Measurements from ENCODE around the gene TBC1D16. TPM values are rescaled to one million over a fixed set of nuclear protein-coding genes. Genes with fewer than 3 reads are reported as not detected.

TBC1D16 gene
- total RNA-seq, 1 experiment from 2014 or later: 35.9 TPM

DNA sequence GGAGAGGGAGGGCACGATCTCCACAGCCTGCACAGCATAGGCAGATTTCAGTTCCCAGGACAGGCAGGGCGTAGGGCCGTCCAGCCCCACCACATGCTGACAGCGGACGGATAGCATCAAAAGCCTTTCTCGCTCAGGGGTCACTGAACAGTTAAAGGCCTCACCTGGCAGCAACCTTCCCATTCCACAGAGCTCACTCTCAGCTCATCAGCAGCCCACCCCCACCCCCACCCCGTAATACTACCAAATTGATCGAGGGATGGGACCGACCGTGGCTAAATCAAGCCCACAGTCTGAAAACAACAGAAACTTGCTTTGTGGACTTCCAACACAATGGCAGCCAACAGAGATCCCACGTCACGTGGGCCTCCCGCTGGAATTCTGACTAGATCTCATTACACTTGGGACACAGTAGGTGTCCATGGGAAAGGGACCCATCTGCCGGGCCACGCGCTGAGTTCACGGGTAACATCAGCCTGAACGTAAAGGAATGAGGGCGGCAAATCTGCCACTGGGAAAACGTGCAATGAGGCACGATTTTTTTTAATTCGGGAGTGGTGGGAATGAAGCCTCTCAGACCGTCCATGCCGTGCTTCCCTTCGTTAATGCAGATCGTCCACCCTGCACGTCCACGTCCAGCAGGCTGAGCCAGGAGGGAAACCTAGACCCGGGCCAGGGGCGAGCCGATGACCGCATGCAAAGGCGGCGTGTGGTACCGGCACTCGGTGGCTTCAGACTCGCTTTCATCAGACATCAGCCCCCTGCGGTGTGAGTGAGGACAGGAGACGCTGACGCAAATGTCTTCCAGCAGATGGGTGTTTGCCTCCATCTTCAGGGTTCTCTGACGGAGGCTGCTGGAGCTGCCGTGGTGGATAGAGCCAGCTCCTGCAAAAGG is 92.1 kb downstream of the TBC1D16 start:
- Mint-ChIP-seq H3K4me3 (ENCODE audit: low read depth, unreplicated experiment) (no peak overlapping the region), H3K36me3 (ENCODE audit: insufficient read depth, unreplicated experiment) (peaks cover 24% of the 10 kb centered on the region), H3K27ac (ENCODE audit: unreplicated experiment) (no peak overlapping the region), H3K9me3 (ENCODE audit: low read depth, unreplicated experiment) (no peaks in the 10 kb centered on the region), H3K4me1 (ENCODE audit: low read depth, unreplicated experiment) (no peaks in the 10 kb centered on the region), H3K27me3 (ENCODE audit: unreplicated experiment) (no peaks in the 10 kb centered on the region)
- BruUV-seq (replicated peaks): no TSS peak
- CTCF ChIA-PET: no interaction called here
- no peak for DNase-seq
- intact Hi-C loops (cut with micrococcal nuclease; ENCODE audit: unreplicated experiment): no loop called here
- TF ChIP-seq CTCF (IDR thresholded peaks at IDR 0.05; ENCODE audit: unreplicated experiment): no peak

GRCh38 chr17:79942591-79943346 is 92.9 kb downstream of the TBC1D16 start:
- H3K4me1 Mint-ChIP-seq (ENCODE audit: low read depth, unreplicated experiment): no peaks in the 10 kb centered on the region
- H3K4me3 Mint-ChIP-seq (ENCODE audit: low read depth, unreplicated experiment): no peak overlapping the region
- no peak for TF ChIP-seq CTCF (IDR thresholded peaks at IDR 0.05; ENCODE audit: unreplicated experiment)
- H3K36me3 Mint-ChIP-seq (ENCODE audit: insufficient read depth, unreplicated experiment): peaks cover 19% of the 10 kb centered on the region
- no peak for DNase-seq
- intact Hi-C loops (cut with micrococcal nuclease; ENCODE audit: unreplicated experiment): no loop called here
- no peaks in the 10 kb centered on the region for H3K27me3 Mint-ChIP-seq (ENCODE audit: unreplicated experiment)
- no peaks in the 10 kb centered on the region for H3K9me3 Mint-ChIP-seq (ENCODE audit: low read depth, unreplicated experiment)
- no peak overlapping the region for H3K27ac Mint-ChIP-seq (ENCODE audit: unreplicated experiment)
- CTCF ChIA-PET: interaction anchor here (1.2 kb wide), 1 partner anchor 66 kb away, joined by 3 read pairs; no protein-coding TSS in a partner anchor
- BruUV-seq (replicated peaks): no TSS peak

- H3K27ac Mint-ChIP-seq (ENCODE audit: unreplicated experiment): no peak overlapping the region
- no TSS peak for BruUV-seq (replicated peaks)
- DNase-seq: no peak
These were observed 93.7 kb downstream of the TBC1D16 start for GRCh38 chr17:79942011-79942405.

More at GRCh38 chr17:79942011-79942405, 93.7 kb downstream of the TBC1D16 start:
- intact Hi-C loops (cut with micrococcal nuclease; ENCODE audit: unreplicated experiment): no loop called here
- no peak for TF ChIP-seq CTCF (IDR thresholded peaks at IDR 0.05; ENCODE audit: unreplicated experiment)
- H3K36me3 Mint-ChIP-seq (ENCODE audit: insufficient read depth, unreplicated experiment): peaks cover 19% of the 10 kb centered on the region
- CTCF ChIA-PET: interaction anchor here (1.2 kb wide), 1 partner anchor 66 kb away, joined by 3 read pairs; no protein-coding TSS in a partner anchor
- H3K4me3 Mint-ChIP-seq (ENCODE audit: low read depth, unreplicated experiment): no peak overlapping the region
- H3K4me1 Mint-ChIP-seq (ENCODE audit: low read depth, unreplicated experiment): no peaks in the 10 kb centered on the region
- H3K27me3 Mint-ChIP-seq (ENCODE audit: unreplicated experiment): no peaks in the 10 kb centered on the region
- H3K9me3 Mint-ChIP-seq (ENCODE audit: low read depth, unreplicated experiment): no peaks in the 10 kb centered on the region
